Thyroid gland (tissue), 4 donors: ENCODE results near the gene TUBB6. TPM values are rescaled to one million over a fixed set of nuclear protein-coding genes. Genes with fewer than 3 reads are reported as not detected.

Source experiments
- DNase-seq, 2 donors: peaks; one replicate each; pipeline ENCODE4 v3.0.0-alpha.2; 2019
- H3K27ac ChIP-seq, 3 donors: fragments of 200-600 bp; sonication (generic); 1 replicate in 2 of 3; 2 replicates in 1 of 3; pipeline ENCODE4 v1.5.1; 2016 to 2019; ENCODE audit warnings: mild to moderate bottlenecking in 1 of 3, moderate library complexity in 1 of 3
- H3K27me3 ChIP-seq: fragments of 200-600 bp; sonication (generic); one replicate; pipeline ENCODE4 v1.5.1; 2019
- H3K36me3 ChIP-seq, 2 donors: fragments of 200-600 bp; sonication (generic); one replicate each; pipeline ENCODE4 v1.5.1; 2016 to 2019
- H3K4me1 ChIP-seq, 2 donors: fragments of 200-600 bp; sonication (generic); one replicate each; pipeline ENCODE4 v1.5.1; 2017 to 2019
- H3K4me3 ChIP-seq, 3 donors: fragments of 200-600 bp; sonication (generic); replicated peaks in 1 of 3; 1 replicate in 2 of 3; 2 replicates in 1 of 3; pipeline ENCODE4 v1.5.1; 2016; ENCODE audit warnings: mild to moderate bottlenecking in 1 of 3
- H3K9me3 ChIP-seq: fragments of 200-600 bp; sonication (generic); one replicate; pipeline ENCODE4 v1.5.1; 2017
- POLR2A ChIP-seq, 2 donors: fragments of 450-650 bp; IDR thresholded peaks; one replicate each; pipeline ENCODE4 v1.6.1; 2017; ENCODE audit warnings: antibody characterized with exemption in 2 of 2, mild to moderate bottlenecking in 2 of 2, moderate library complexity in 1 of 2
- WGBS, 2 donors: methylation state at CpG; one replicate each; pipeline ENCODE4 v1.1.5; 2017; 5-methylcytosine and 5-hydroxymethylcytosine counted together
- intact Hi-C: fragments of 100-400 bp; cut with DNase I; formaldehyde crosslinking; loops from one replicate; pipeline ENCODE4 v1.15.1; 2023
- total RNA-seq, 4 donors: library from RNA; depleted of rRNA; stranded (reverse); fragments of >200 nt; gene quantifications; one replicate each; pipeline ENCODE4 v1.2.3, GENCODE V29; 2016
- TF ChIP-seq, protein P1 (sequence below), 6 experiments: fragments of 200-600 bp in 3 of 6; fragments of 450-650 bp in 3 of 6; sonication (generic) in 3 of 6; IDR thresholded peaks; one replicate each; pipeline ENCODE4 v1.5.1; 2016 to 2019; ENCODE audit warnings: antibody characterized with exemption in 6 of 6, mild to moderate bottlenecking in 2 of 6, inconsistent platforms in 1 of 6, moderate library complexity in 1 of 6

Gene TUBB6
- total RNA-seq, 4 donors from 2014 or later: 91.9 to 157 (median 124) TPM

DNA sequence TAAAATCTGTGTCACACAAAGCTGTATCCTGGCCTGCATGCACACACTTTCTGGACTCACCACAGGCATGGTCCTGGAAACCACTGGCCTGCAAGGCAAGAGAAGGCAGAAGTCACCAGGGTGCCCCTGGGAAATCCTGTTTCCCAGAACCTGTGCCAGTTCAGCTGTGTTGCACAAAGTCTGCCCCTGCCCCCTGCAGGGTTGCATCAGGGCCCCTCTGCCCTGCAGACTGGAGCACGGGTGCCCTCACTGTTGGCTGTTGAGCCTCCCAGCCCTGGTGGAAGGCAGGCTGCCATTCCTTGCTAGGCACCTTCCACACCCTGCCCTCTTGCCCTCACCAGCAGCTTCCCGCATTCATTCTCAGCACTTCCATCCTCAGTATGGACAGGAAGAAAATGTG lies 18.0 kb upstream of the TUBB6 start:
- Histone ChIP-seq H3K27me3 (no peaks in the 10 kb centered on the region), H3K36me3 (no peaks in the 10 kb centered on the region), H3K27ac (no peak overlapping the region), H3K4me3 (no peak overlapping the region), H3K9me3 (no peaks in the 10 kb centered on the region), H3K4me1 (peaks cover 10 to 11% of the 10 kb centered on the region in 2 donors)
- intact Hi-C loops: no loop called here
- DNase-seq: no peak
- TF ChIP-seq, protein P1, sequence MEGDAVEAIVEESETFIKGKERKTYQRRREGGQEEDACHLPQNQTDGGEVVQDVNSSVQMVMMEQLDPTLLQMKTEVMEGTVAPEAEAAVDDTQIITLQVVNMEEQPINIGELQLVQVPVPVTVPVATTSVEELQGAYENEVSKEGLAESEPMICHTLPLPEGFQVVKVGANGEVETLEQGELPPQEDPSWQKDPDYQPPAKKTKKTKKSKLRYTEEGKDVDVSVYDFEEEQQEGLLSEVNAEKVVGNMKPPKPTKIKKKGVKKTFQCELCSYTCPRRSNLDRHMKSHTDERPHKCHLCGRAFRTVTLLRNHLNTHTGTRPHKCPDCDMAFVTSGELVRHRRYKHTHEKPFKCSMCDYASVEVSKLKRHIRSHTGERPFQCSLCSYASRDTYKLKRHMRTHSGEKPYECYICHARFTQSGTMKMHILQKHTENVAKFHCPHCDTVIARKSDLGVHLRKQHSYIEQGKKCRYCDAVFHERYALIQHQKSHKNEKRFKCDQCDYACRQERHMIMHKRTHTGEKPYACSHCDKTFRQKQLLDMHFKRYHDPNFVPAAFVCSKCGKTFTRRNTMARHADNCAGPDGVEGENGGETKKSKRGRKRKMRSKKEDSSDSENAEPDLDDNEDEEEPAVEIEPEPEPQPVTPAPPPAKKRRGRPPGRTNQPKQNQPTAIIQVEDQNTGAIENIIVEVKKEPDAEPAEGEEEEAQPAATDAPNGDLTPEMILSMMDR (IDR thresholded peaks at IDR 0.05): no peak
- TF ChIP-seq POLR2A (IDR thresholded peaks at IDR 0.05): no peak
- 85 to 100% methylated on average over 2 of the region's 2 CpGs for WGBS, 2 donors

DNA sequence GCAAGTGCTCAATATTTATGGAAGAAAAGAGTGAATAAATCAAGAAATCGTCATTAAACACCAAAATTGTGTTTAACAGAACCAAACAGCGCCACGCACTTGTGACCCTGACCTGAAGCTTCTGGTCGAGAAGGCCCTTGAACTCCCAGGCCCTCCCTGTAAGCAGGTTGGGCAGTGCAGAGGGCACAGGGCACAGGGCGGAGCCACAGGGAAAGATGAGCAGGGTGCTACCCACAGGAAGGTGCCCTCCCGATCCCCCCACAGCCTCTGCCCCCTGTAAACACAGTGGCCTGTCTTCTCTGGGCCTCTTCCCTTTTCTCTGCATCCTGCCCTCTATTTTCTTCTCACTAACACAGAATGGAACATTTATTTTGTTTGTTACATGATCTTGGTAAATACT lies 16.9 kb upstream of the TUBB6 start:
- H3K27ac ChIP-seq: no peak overlapping the region
- H3K36me3 ChIP-seq: no peaks in the 10 kb centered on the region
- TF ChIP-seq, protein P1 (IDR thresholded peaks at IDR 0.05): no peak
- TF ChIP-seq POLR2A (IDR thresholded peaks at IDR 0.05): no peak
- peaks cover 10 to 11% of the 10 kb centered on the region in 2 donors for H3K4me1 ChIP-seq
- no peak overlapping the region for H3K4me3 ChIP-seq
- H3K27me3 ChIP-seq: no peaks in the 10 kb centered on the region
- 89 to 90% methylated on average over 6 of the region's 6 CpGs for WGBS, 2 donors
- H3K9me3 ChIP-seq: no peaks in the 10 kb centered on the region
- intact Hi-C loops: no loop called here
- no peak for DNase-seq

DNA sequence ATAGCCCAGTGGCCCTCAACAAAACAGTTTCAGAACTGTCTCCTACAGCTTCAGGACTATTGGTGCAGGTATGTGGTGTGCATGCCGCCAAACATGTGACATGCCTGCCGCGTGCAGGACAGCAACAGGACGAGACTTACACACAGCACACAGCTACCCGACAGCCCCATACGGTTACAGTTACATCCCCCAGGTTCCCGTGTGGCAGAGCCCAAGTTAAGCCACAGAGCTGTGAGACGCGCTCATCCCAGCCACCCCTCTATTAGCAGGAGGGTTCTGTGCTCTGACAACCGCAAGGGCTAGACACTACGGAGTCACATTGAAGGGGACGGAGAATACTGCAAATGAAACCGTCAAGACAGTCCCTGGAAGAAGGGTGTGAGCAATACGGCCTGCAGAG lies 16.4 kb upstream of the TUBB6 start:
- no peaks in the 10 kb centered on the region for H3K27me3 ChIP-seq
- no peak overlapping the region for H3K27ac ChIP-seq
- intact Hi-C loops: no loop called here
- DNase-seq: no peak
- no peaks in the 10 kb centered on the region for H3K36me3 ChIP-seq
- H3K9me3 ChIP-seq: no peaks in the 10 kb centered on the region
- H3K4me3 ChIP-seq: no peak overlapping the region
- H3K4me1 ChIP-seq: peaks cover 10 to 11% of the 10 kb centered on the region in 2 donors
- TF ChIP-seq POLR2A (IDR thresholded peaks at IDR 0.05): no peak
- TF ChIP-seq, protein P1 (IDR thresholded peaks at IDR 0.05): no peak
- 76 to 78% methylated on average over 14 of the region's 14 CpGs for WGBS, 2 donors

DNA sequence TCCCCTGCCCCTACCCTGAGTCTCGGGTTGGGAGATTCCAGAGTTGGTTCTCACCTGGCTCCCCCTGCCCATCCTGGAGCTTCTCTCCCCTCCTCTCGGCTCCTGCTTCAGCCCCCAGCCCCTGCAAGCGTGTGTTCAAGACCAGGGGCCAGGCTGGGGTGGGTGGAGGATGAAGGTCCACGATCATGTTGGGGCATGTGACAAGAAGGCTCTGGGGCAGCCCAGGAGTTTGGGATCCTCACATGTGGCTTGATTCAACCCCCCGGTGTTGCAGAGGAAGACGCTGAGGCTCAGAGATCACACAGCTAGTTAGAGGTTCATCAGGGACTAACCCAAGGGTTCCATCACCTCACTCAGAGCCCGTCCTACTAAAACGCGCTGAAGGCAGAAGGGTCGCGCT lies 14.2 kb upstream of the TUBB6 start:
- Histone ChIP-seq H3K36me3 (no peaks in the 10 kb centered on the region), H3K27me3 (no peaks in the 10 kb centered on the region), H3K9me3 (no peaks in the 10 kb centered on the region), H3K4me3 (no peak overlapping the region), H3K27ac (no peak overlapping the region), H3K4me1 (peaks cover 2 to 3% of the 10 kb centered on the region in 2 donors)
- no peak for TF ChIP-seq POLR2A (IDR thresholded peaks at IDR 0.05)
- TF ChIP-seq, protein P1 (IDR thresholded peaks at IDR 0.05): no peak
- intact Hi-C loops: no loop called here
- DNase-seq: no peak
- 75 to 85% methylated on average over 8 to 11 of the region's 11 CpGs for WGBS, 2 donors

DNA sequence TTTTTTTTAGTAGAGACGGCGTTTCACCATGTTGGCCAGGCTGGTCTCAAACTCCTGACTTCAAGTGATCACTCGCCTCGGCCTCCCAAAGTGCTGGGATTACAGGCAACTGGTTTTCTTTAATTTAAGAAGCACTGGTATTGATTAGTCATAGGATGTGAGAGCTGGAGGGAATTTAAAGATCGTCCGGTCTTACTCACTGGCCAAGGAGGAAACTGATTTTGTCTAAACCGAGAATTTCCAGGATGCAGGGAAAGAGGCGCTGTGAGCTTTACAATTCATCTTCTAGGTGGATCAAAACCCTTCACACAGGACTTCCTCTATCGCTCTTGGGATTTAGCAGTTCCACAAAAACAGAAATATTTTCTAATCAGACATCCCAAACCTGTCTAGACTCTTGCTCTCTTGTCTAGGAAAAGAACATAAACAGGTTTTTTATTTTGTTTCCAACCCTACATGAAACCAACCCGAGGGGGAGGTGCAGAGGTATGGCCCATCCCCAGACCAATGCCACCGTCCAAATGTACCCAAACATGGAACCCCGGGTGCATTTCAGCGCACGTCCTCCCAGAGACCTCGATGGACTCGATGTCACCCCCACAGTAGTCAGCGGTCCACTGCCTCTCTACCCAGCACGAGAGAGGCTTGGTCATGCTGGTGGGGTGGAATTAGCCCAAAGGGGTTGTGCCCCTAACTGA lies 12.5 kb upstream of the TUBB6 start:
- H3K9me3 ChIP-seq: no peaks in the 10 kb centered on the region
- TF ChIP-seq POLR2A (IDR thresholded peaks at IDR 0.05): no peak
- TF ChIP-seq, protein P1 (IDR thresholded peaks at IDR 0.05): no peak
- no peaks in the 10 kb centered on the region for H3K4me1 ChIP-seq
- no peaks in the 10 kb centered on the region for H3K27me3 ChIP-seq
- WGBS, 2 donors: 93 to 94% methylated on average over 18 of the region's 18 CpGs
- no peak overlapping the region for H3K4me3 ChIP-seq
- H3K36me3 ChIP-seq: no peaks in the 10 kb centered on the region
- intact Hi-C loops: no loop called here
- DNase-seq: no peak
- no peak overlapping the region for H3K27ac ChIP-seq
